NCI-H2029 treated with DMSO at 0.1 percent for 48 hours (cell line): ENCODE measurements around the gene PRX.
"Not testable (repeated sequence)": the region's sequence is repeated elsewhere in the genome, so short reads cannot be mapped to it uniquely, and the experiment has no call there.

Experiments used
- DNase-seq: peaks from one replicate; lab custom pipeline; 2025; lab: John Stamatoyannopoulos, UW

Gene PRX, protein sequence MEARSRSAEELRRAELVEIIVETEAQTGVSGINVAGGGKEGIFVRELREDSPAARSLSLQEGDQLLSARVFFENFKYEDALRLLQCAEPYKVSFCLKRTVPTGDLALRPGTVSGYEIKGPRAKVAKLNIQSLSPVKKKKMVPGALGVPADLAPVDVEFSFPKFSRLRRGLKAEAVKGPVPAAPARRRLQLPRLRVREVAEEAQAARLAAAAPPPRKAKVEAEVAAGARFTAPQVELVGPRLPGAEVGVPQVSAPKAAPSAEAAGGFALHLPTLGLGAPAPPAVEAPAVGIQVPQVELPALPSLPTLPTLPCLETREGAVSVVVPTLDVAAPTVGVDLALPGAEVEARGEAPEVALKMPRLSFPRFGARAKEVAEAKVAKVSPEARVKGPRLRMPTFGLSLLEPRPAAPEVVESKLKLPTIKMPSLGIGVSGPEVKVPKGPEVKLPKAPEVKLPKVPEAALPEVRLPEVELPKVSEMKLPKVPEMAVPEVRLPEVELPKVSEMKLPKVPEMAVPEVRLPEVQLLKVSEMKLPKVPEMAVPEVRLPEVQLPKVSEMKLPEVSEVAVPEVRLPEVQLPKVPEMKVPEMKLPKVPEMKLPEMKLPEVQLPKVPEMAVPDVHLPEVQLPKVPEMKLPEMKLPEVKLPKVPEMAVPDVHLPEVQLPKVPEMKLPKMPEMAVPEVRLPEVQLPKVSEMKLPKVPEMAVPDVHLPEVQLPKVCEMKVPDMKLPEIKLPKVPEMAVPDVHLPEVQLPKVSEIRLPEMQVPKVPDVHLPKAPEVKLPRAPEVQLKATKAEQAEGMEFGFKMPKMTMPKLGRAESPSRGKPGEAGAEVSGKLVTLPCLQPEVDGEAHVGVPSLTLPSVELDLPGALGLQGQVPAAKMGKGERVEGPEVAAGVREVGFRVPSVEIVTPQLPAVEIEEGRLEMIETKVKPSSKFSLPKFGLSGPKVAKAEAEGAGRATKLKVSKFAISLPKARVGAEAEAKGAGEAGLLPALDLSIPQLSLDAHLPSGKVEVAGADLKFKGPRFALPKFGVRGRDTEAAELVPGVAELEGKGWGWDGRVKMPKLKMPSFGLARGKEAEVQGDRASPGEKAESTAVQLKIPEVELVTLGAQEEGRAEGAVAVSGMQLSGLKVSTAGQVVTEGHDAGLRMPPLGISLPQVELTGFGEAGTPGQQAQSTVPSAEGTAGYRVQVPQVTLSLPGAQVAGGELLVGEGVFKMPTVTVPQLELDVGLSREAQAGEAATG (N-terminal part only)

DNA sequence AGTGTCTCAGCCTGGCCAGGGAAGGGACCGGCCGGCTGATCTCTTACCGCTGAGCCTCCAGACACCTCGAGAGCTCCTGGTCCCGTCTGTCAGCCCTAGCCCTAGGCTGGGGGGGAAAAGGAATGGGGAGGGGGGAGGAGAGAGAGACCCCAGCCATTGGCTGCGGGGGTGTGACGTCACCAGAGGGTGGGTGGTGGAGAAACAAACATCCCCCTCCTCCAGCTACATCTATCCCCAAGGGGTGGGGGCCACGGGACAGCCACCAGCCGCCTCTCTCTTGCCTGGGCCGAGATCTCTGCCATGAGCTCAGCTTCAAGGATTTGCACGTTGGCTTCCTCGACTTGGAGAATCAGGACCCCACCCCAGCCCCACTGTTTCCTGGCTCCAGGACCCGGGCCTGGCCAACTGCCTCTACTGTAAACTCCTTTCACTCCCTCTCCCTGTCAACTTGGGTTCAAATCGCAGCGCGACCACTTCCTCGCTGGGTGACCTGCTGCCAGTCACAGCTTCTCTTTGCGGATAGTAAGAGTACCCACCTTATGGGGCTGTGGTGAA, at the start of gene PRX:
Gene PRX, minus strand, starts transcription at position 88 of the 555 bp plus-strand sequence. CDS start 5,446 bp downstream, outside the sequence.
- DNase-seq = no peak

DNA sequence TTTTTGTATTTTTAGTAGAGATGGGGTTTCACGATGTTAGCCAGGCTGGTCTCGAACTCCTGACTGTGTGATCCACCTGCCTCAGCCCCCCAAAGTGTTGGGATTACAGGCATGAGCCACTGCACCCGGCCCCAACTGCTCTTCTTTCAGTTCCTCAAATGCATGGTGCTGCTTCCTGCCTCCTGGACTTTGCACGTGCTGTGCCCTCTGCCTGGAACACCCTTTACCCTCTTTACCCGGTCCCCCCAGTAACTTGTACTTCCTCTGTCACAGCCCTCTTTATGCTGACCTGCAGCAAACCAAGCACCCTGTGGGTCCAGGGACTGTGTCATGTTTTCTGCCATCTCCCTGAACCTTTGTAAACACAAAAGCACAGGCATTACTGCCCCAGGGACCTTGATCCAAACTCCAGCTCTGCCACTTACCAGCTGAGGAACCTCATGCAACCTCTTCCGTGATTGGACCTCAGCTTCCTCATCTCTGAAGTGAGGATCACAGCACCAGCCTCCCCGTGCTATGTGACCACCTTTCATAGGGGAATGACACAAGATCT, 48.6 kb upstream of the PRX start:
- DNase-seq = no peak

DNA sequence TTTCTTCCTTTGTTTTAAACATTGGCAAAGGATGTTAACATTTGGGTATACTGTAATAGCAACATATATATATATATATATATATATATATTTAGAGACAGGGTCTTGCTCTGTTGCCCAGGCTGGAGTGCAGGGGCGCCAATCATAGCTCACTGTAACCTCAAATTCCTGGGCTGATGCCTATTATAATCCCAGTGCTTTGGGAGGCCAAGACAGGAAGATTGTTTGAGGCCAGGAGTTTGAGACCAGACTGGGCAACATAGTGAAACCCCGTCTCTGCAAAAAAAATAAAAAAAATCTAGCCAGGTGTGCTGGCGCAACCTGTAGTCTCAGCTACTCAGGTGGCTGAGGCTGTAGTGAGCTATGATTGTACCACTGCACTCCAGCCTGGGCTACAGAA, 47.0 kb upstream of the PRX start:
- DNase-seq = no peak

DNA sequence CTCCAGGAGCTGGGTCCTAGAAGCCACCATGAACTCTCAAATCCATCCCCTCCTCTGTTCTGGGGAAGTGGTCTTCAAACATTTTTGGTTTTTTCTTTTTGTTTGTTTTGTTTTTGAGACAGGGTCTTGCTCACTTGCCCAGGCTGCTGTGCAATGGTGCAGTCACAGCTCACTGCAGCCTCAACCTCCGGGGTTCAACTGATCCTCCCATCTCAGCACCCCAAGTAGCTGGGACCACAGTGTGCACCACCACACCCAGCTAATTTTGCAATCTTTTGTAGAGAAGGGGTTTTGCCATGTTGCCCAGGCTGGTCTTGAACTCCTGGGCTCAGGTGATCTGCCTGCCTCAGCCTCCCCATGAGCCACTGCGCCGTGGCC, 45.4 kb upstream of the PRX start:
- DNase-seq = no peak

DNA sequence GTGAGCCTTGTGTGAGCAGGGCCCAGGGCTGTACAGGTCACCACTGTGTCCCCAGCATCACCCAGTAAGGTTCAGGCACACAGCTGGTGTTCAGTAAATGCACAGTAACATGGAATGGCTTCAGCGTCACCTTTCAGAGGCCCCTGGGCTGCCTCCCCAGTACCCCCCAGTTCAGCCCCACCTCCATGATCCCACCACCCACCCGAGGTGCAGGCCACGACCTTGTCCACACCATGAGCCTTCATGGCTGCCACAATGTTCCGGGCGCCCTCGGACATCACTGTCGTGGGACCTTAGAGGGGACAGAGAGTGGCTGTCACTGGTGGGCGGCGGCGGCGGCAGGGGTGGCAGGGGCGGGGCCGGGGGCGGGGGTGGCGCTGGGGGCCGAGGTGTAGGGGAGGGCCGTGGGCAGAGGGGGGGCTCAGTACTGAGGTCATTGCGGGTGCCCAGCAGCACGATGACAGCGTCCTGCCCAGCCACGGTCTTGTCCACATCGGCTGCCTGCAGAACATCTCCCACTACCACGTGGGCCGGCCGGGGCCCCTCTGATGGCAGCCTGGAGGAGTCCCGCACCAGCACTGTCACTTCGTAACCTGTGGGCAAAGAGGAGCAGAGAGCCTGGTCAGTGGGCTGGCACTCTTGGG, 44.9 kb upstream of the PRX start:
- no peak for DNase-seq

DNA sequence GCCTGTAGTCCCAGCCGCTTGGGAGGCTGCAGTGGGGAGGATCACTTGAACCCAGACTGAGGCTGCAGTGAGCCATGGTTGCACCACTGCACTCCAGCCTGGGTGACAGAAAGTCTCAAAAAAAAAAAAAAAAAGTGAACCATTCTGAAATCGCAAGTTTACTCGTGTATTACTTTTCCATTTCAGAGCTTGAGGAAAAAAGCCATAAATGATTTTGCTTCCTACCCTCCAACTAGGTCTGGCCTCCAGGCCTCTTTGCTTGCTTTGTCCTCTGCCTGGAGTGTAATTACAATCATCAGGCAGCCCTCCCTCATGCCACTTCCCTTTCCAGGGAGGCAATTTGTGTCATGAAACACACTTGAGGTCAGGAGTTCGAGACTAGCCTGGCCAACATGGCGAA, 43.9 kb upstream of the PRX start:
- DNase-seq = no peak

DNA sequence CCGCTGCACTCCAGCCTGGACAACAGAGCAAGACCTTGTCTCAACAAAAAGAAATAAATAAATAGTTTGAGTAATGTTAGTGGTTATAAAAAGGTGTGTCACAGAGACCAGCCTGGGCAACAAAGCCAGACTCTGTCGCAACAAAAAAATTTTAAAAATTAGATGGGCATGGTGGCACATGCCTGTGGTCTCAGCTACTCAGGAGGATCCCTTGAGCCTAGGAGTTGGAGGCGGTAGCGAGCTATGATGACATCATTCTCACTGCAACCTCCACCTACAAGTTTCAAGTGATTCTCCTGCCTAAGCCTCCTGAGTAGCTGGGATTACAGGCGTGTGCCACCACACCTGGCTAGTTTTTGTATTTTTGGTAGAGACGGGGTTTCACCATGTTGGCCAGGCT, 40.8 kb upstream of the PRX start:
- DNase-seq = not testable (repeated sequence)

DNA sequence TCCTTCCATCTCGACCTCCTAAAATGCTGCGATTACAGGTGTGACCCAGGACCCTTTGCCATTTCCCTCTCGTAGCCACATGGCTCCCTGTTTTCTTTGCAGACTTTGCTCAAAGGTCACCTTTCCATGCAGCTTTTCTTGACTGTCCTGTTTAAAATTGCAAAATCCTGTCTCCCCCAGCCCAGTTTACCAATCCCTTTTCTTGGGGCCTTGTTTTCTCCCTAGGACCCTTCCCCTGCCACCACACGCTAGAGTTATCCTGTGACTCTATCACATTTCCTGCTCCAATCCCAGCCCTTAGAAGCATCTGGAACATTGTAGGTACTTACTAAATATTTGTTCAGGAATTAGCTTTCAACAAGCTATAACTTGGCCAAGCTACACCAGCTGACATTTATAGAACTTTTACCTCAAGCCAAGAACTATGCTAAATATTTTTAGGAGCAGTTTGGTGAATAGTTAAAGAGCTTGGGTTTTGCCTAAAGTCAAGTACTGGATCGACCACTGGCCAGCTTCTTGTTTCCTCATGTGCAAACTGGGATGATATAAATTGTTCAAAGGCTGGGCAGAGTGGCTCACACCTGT, 40.1 kb upstream of the PRX start:
- no peak for DNase-seq

DNA sequence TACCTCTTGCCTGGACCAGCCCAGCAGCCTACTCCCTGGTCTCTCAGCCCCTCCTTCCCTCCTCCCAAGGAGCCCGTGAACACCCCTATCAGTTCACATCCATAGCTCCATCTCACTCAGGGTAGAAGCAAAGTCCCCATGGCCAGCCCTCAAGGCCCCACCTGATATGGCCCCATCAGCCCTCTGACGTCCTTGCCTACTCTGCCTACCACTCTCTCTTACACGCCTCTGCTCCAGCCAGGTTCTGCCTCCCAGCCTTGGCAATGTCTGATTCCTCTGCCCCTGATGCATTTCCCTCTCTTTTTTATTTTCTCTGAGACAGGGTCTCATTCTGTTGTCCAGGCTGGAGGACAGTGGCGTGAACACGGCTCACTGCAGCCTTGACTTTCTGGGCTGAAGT, 38.8 kb upstream of the PRX start:
- DNase-seq = no peak

DNA sequence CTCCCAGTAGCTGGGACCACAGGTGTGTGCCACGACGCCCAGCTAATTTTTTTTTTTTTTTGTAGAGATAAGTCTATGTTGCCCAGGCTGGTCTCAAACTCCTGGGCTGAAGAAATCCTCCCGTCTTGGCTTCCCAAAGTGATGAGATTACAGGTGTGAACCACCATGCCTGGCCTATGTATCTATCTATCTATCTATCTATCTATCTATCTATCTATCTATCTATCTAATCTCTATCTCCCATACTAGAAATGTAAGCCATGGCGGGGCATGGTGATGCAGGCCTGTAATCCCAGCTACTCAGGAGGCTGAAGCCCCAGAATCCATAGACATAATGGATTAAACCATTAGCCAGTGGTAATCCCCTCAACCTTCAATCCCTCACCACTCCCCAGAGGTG, 37.5 kb upstream of the PRX start:
- no peak for DNase-seq

DNA sequence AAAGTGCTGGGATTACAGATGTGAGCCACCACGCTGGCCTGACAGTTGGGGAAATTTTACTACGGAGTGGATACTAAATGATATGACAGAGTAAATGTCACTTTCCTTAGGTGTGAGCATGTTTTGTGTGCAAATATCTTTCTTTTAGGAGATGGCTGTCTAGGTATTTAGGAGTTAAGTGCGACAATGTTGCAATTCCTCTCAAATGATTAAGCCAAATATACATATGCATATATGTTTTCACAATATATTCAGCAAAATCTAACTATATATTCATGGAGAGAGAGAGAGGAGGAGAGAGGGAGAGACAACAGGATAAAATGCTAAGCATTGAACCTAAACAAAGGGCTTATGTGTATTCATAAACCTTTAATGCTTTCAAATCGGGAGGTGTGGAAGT, 36.3 kb upstream of the PRX start:
- DNase-seq = no peak

DNA sequence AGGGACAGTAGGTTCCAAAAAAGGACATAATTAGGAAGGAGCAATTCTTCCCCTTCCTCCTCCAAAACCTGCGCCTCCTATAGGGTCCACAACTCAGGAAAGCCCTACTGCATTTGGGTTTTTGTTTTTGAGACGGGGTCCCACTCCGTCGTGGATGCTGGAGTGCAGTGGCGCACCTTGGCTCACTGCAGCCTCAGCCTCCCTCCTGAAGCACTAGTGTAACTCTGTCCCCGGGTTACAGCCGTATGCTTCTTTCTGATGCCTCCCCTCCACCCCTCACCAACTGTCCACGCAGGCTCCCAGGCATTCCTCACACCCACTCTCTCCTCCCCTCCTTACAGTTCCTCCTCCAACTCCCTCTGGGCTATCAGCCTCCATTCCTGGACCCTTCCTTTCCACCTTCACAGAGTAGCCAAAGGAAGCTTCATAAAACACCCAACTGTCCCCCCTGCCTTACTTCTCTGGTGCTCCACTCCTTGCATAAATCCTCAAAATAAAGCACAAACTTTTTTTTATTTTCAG, 33.1 kb upstream of the PRX start:
- no peak for DNase-seq

DNA sequence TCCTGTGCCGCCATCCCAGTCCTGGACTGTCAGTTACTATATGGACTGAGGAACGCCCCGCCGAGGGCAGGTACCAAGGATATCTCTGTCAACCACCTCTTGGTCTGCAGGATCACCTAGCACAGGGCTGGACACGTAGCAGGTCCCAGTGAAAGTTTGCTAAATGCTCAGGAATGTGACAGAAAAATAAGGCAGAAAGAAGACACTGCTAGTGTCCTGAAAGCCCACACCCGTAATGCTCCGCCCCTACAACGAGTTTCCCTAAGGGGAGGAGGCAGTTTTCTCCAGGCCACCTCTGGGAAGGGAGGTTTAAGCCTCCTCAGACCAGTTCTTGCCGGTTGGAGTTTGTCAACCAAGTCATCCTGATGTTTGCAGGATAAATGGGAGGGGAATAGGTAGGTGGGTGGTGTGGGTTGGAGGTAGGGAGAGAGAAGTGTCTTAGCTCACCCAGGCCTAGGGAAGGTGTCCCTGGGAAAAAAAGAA, 32.6 kb upstream of the PRX start:
- DNase-seq = no peak

DNA sequence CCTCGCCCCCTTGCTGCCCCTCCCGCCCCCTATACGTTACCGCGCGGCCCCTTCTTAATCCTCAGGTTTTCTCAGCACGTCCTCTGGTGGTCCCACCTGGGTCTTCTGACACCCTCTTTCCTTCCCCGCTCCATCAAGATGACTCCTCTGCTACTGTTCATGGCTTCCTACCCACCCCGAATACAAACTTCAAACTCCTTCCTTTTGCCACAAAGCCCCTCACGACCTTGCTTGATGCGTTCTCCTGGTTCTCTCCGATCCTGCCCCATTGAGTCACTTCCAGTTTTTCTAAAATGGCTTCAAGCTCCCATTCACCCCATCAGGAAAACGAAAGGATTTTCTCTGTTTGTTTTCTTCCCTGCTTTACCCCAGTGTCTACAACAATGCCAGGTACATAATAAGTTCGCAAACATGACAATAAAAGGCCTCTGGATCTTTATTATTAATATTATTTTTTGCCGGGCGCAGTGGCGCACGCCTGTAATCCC, 31.7 kb upstream of the PRX start:
- peak; percentile 69 for DNase-seq

DNA sequence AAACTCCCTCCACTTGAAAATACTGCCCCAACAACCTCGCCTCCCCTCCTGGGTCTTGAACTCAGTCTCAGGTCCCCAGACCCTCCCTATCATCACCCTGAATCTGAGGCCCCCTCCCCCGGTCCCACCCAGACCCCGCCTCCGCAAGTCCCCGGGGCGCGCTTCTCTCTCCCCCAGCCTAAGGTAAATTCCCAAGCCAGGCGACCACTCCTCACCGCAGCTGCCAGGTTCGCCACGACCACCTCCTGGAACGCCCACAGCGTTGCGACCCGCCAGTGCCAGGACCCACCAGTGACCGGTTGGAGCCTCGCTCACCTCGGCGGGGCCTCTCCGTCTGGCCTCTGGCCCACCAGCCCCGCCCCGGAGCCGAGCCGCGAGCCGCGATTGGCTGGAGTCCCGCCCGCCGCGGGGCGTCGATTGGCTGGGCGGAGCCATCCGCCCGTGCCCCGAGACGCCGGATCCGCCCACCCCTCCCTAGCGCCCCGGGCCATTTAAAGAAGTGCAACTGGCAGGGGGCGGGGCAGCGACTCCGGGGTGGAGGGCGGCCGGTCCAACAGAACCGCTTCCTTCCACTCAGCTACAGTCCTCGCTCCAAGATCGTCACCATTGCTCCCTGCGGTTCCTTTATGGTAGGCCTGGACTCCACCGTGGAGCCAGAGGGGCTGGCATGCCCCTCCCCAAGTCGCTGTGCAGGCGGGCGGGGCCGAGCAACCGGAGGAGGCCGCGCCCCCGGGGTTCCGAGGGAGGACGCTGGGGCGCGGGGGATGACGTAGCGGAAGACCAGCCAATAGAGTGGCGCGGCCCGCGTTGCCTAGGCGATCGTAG, 31.0 kb upstream of the PRX start, which contains the start of gene SERTAD3:
Gene SERTAD3, minus strand, starts transcription at position 336 of the 825 bp plus-strand sequence. CDS start 2,255 bp downstream, outside the sequence.
- DNase-seq = peak; percentile 96

DNA sequence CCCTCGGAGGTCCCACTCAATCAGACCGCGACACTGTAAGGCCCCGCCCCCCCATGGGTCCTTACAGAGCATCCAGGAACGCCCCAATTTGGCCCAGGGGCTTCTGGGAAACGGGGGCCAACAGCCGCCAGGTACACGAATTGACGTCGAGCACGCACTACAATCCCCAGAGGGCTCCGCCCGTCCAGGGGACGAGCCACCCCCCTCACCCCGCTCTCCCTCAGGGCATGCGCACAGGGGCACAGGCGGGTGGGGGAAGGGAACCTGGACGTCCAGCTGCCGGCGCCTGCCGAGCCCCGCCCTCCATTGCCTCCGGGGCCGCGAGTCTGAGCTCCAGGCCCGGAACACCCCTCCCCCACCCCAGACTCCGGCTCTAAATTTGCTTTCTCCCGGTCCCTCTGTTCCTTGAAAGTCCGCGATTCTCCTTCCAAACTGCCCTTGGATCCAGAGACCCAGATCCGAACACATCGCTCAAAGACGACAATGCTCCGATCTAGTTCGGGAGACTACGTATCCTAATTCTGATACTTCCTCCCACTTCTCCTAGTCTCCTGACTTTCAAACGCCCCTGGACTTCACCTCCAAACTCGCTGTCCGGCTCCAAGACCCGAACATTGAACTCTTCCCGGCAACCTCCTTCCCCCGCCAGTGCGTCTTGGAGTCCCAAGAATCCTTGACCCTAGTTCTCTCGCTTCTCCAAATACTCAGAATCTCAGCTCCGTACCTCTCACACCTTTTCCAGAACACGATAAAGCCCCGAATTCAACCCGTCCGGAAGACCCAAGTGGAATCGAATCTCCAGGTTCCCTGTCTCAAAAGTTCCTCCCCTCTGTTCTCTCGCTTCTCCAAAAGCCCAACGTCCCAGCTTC, 30.2 kb upstream of the PRX start:
- peak; percentile 95 for DNase-seq

DNA sequence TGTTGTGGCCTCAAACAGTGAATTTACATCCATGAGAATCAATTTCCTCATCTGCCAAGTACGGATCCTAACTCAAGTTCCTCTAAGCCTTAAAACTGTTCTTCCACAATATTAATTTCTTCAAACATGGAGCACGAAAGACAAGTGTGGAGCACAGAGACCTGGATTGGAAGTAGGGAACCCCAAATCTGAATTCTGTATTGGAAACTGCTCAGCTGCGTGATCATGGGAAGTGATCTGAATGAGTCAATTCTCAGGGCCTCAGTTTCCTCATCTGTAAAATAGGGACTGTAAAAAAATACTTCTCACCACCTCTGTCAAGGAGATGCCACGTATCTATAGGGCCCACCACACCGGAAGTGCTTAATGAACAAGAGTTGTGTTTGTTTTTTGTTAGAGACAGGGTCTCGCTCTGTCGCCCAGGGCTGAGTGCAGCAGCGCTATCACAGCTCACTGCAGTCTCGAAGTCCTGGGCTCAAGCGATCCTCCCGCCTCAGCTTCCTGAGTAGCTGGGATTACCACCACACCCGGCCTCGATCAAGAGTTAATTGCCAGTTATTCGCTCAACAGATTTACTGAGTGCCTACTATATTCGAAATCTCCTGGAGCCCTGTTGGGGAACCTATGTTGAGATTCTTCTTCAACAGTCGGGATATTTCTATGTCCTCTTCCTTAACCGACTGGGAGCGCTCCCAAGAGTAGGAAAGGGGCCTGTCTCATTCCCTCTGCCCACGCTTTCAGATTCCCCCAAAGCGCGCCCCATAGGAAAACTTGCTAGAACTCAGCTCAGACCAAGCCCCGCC, 29.4 kb upstream of the PRX start:
- no peak for DNase-seq
